Panc1 (cell line): ENCODE results near the gene FGF4.

Experiments
- CTCF ChIP-seq: fragments of 450-650 bp; IDR thresholded peaks from 2 replicates; pipeline ENCODE4 v1.5.1; 2017; ENCODE audit warnings: mild to moderate bottlenecking
- REST ChIP-seq, 2 experiments: IDR thresholded peaks; 2 replicates each; pipeline ENCODE4 v1.6.1; 2011 to 2012; ENCODE audit warnings: low read depth in 2 of 2, control low read depth in 1 of 2, low read length in 1 of 2, mild to moderate bottlenecking in 1 of 2, moderate library complexity in 1 of 2; ENCODE audit not compliant: insufficient read depth in 1 of 2
- TCF7L2 ChIP-seq: IDR thresholded peaks from 2 replicates; pipeline ENCODE4 v1.6.1; 2011; ENCODE audit warnings: mild to moderate bottlenecking, low read depth, low read length, inconsistent platforms

GRCh38 chr11:69816671-69817070, 41.5 kb upstream of the FGF4 start:
- TF ChIP-seq CTCF, result no peak
- TF ChIP-seq REST (IDR thresholded peaks at IDR 0.05; ENCODE audit: insufficient read depth in 1 of 2, low read depth in 2 of 2, low read length in 1 of 2), result no peak
- TF ChIP-seq TCF7L2, result no peak
